Mononuclear cell (primary cell): ENCODE results near the gene TRAPPC12. TPM values are rescaled to one million over a fixed set of nuclear protein-coding genes. Genes with fewer than 3 reads are reported as not detected.

ENCODE experiments used
- H3K27me3 ChIP-seq: 2 replicates; pipeline ENCODE4 v1.6.0; 2011; ENCODE audit warnings: low read length, control low read depth; ENCODE audit not compliant: insufficient read depth
- H3K4me1 ChIP-seq: 2 replicates; pipeline ENCODE4 v1.5.1; 2011; ENCODE audit warnings: mild to moderate bottlenecking, low read length, control low read depth; ENCODE audit not compliant: insufficient read depth
- H3K4me3 ChIP-seq: 2 replicates; pipeline ENCODE4 v1.5.1; 2011; ENCODE audit warnings: mild to moderate bottlenecking, low read length, moderate library complexity
- H3K9me3 ChIP-seq: 2 replicates; pipeline ENCODE4 v1.5.1; 2011; ENCODE audit warnings: low read depth, mild to moderate bottlenecking, control low read depth, low read length
- total RNA-seq: library from RNA; depleted of rRNA; stranded (reverse); fragments of >200 nt; gene quantifications from one replicate; pipeline ENCODE4 v1.2.3, GENCODE V29; 2012

The TRAPPC12 gene
- total RNA-seq, 1 donor: 18.3 TPM

GRCh38 chr2:3468296-3468988, 88.9 kb downstream of the TRAPPC12 start:
- Histone ChIP-seq H3K4me3 (no peak overlapping the region), H3K4me1 (no peaks in the 10 kb centered on the region), H3K9me3 (no peaks in the 10 kb centered on the region), H3K27me3 (no peaks in the 10 kb centered on the region)

DNA sequence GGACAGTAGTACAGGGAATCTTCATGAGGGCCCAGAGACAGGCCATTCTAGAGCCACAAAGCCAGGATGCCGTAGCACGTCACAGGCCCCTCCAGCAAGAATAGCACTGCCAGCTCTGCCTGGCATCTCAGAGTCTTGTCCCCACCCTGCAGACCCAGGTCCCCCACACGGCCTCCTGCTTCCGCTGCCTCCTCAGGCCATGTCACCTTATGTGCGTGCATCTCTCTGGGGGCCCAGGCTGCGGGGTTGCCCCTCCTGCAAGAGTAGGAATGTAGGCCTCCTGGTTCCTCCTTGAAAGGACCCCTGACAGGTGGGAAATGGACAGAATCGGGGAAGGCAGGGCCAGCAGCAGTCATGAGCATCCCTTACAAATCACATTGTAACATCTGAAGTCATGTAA, 90.0 kb downstream of the TRAPPC12 start:
- H3K27me3 ChIP-seq: no peaks in the 10 kb centered on the region
- H3K4me3 ChIP-seq: no peak overlapping the region
- H3K9me3 ChIP-seq: no peaks in the 10 kb centered on the region
- no peaks in the 10 kb centered on the region for H3K4me1 ChIP-seq

GRCh38 chr2:3470166-3470651, 90.7 kb downstream of the TRAPPC12 start:
- Histone ChIP-seq H3K9me3 (no peaks in the 10 kb centered on the region), H3K4me1 (no peaks in the 10 kb centered on the region), H3K4me3 (no peak overlapping the region), H3K27me3 (no peaks in the 10 kb centered on the region)

GRCh38 chr2:3470856-3471737, 91.6 kb downstream of the TRAPPC12 start:
- H3K4me1 ChIP-seq: no peaks in the 10 kb centered on the region
- H3K9me3 ChIP-seq: no peaks in the 10 kb centered on the region
- H3K27me3 ChIP-seq: no peaks in the 10 kb centered on the region
- no peak overlapping the region for H3K4me3 ChIP-seq

GRCh38 chr2:3472296-3472695, 92.8 kb downstream of the TRAPPC12 start:
- Histone ChIP-seq H3K4me1 (no peaks in the 10 kb centered on the region), H3K27me3 (no peaks in the 10 kb centered on the region), H3K9me3 (no peaks in the 10 kb centered on the region), H3K4me3 (no peak overlapping the region)

DNA sequence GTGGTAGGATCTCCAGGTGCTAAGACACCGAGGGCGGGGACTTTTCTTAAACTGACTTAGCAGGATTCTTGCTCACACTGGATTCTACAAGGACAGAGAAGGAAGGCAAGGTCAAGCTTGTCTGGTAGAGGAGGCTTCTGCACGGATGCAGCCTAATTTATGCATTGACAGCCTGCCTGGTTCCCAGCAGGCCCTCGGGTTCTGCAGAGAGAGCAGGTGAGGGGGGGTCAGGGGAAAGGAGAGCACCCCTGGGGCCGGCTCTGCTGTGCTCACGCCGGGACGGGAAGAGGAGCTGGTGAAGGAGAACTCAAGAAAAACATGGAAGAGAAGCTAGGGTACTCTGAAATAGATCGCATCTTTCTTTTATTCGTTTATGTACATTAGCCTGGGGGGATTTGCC, 93.5 kb downstream of the TRAPPC12 start:
- Histone ChIP-seq H3K9me3 (no peaks in the 10 kb centered on the region), H3K4me1 (no peaks in the 10 kb centered on the region), H3K27me3 (no peaks in the 10 kb centered on the region), H3K4me3 (no peak overlapping the region)

DNA sequence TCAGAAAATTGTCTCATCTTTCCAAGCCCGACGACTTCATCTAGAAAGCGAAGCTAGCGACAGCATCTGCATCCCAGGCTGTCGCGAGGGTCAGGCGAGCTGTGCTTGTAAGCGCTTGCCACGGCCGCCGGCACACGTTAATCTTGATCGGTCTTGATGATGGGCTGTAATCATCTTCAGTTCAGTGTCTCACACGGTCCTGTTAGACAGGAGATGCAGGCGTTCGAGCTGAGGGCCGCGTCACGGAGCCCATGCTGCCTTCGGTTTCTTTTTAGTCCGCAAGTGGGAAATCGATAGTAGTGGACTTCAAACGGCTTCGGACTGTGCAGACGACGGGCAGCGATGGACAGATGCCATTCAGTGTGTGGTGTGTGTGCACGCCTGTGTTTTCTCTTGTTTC, 96.3 kb downstream of the TRAPPC12 start:
- Histone ChIP-seq H3K4me3 (no peak overlapping the region), H3K9me3 (no peaks in the 10 kb centered on the region), H3K4me1 (no peaks in the 10 kb centered on the region), H3K27me3 (no peaks in the 10 kb centered on the region)

DNA sequence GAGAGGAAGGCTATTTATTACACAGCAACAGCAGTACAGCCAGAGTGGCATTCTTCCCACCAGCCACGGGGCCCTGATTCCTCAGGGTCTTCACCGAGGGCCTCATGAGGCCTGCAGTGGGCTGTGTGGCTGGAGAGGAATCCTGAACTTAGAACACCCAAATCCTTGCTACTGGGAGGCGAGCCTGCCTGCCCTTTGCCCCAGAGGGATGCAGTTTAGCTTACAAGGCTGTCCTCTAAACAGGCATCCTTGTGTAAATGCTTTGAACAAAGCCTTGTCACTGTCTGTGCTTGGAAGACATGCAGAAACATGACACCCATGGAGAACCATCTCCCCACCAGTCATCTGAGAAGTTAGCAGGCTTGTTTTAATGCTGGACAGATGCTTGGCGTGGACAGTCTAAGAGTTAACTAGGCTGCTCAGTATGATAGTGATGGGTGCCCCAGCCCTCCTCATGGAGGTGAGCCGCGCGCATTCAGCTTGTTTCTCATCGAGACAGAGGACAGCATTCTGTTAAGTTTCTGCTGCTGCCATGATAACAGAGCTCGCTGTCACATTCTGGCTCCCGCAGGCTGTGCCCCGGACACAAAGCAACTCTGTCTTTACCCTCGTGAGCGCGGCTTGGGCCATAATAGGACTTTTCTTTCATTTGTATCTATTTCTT, 97.0 kb downstream of the TRAPPC12 start:
- H3K27me3 ChIP-seq: no peaks in the 10 kb centered on the region

DNA sequence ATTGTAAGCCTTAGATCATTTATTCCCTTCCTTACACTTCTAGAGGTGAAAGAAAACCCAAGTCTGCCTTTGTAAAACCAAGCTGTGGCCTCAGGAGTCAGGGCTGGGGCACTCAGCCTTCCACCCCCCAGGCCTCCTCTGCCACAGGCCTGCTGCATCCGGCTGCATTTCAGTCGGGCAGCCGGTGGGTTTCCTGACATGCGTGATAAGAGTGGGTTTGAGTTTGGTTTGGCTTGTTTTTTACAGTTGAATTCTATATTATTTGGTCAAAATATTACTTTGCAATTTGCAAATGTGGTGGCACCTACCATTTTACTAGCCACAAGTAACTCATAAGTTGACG, 97.5 kb downstream of the TRAPPC12 start:
- H3K9me3 ChIP-seq: no peaks in the 10 kb centered on the region
- no peak overlapping the region for H3K4me3 ChIP-seq
- no peaks in the 10 kb centered on the region for H3K27me3 ChIP-seq
- H3K4me1 ChIP-seq: no peaks in the 10 kb centered on the region

More for the DNA sequence above, 97.0 kb downstream of the TRAPPC12 start:
- no peaks in the 10 kb centered on the region for H3K4me1 ChIP-seq
- H3K9me3 ChIP-seq: no peaks in the 10 kb centered on the region
- H3K4me3 ChIP-seq: no peak overlapping the region

GRCh38 chr2:3478846-3479385, 99.4 kb downstream of the TRAPPC12 start:
- Histone ChIP-seq H3K9me3 (no peaks in the 10 kb centered on the region), H3K27me3 (no peaks in the 10 kb centered on the region), H3K4me1 (no peaks in the 10 kb centered on the region), H3K4me3 (no peak overlapping the region)

GRCh38 chr2:3479430-3480320, 100.2 kb downstream of the TRAPPC12 start:
- Histone ChIP-seq H3K4me3 (no peak overlapping the region), H3K9me3 (no peaks in the 10 kb centered on the region), H3K4me1 (no peaks in the 10 kb centered on the region), H3K27me3 (no peaks in the 10 kb centered on the region)

DNA sequence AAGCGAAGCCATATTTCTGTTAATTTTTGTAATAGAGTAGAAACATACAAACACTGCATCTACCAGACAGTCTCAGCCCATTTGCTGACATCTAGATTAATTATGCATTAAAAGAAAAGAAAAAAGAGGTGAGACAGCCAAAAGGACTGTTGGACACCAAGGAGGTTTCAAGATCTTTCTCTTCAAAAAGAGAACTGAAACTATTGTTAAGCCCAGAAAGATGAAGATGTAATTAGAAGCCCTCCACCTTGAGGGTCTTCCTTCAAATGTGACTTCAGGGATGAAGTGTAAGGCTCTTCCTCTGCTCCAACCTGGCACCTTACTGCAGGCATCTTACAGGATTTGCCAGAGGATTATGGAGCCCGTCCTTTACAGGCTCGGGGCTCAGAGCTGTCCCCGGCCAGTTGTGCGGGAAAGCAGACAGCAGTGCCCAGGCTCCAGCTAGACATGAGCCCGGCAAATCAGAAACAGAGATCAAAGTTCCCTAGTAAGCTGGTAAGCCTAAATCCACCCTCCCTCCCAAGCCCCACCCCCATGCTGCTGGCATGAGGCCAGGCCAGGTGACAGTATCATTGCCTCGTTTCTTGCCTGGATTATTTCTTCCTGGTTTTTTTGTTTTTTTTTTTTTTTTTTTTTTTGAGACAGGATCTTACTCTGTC, 101.0 kb downstream of the TRAPPC12 start:
- H3K4me3 ChIP-seq: no peak overlapping the region
- no peaks in the 10 kb centered on the region for H3K9me3 ChIP-seq
- H3K4me1 ChIP-seq: no peaks in the 10 kb centered on the region
- H3K27me3 ChIP-seq: no peaks in the 10 kb centered on the region

GRCh38 chr2:3481011-3481400, 101.5 kb downstream of the TRAPPC12 start:
- Histone ChIP-seq H3K27me3 (no peaks in the 10 kb centered on the region), H3K9me3 (no peaks in the 10 kb centered on the region), H3K4me3 (no peak overlapping the region), H3K4me1 (no peaks in the 10 kb centered on the region)
